Measurements from ENCODE around the gene RANBP3L.
A peak's percentile ranks its signal among the peaks of the same experiment; 100 is the strongest.

The RANBP3L gene

GRCh38 chr5:36240779-36241630 lies 60.7 kb downstream of the RANBP3L start:
- peak; percentile 60 for DNase-seq (ENCODE audit: low spot score)
- peak overlapping the region; percentile 91 for H3K27ac ChIP-seq
- ChIA-PET CTCF (interaction anchor here (0.5 to 1.8 kb wide), 9 partner anchors 13 to 1585 kb away, joined by 3 to 13 read pairs (median 3); no protein-coding TSS in a partner anchor), POLR2A (ENCODE audit: low non-redundant PET) (interaction anchor here (0.6 kb wide), 1 partner anchor 146 kb away, joined by 3 read pairs; no protein-coding TSS in a partner anchor)
- TF ChIP-seq CTCF (conservative IDR thresholded peaks at IDR 0.05; ENCODE audit: low read depth): no peak

GRCh38 chr5:36239370-36240293 lies 62.1 kb downstream of the RANBP3L start:
- no peak overlapping the region for H3K27ac ChIP-seq
- POLR2A ChIA-PET (ENCODE audit: low non-redundant PET): no interaction called here
- no peak for TF ChIP-seq CTCF (conservative IDR thresholded peaks at IDR 0.05; ENCODE audit: low read depth)
- DNase-seq (ENCODE audit: low spot score): no peak
- CTCF ChIA-PET: interaction anchor here (1.0 kb wide), 1 partner anchor 384 kb away, joined by 3 read pairs; no protein-coding TSS in a partner anchor

- ChIA-PET CTCF (no interaction called here), POLR2A (ENCODE audit: low non-redundant PET) (no interaction called here)
- no peak for TF ChIP-seq CTCF (conservative IDR thresholded peaks at IDR 0.05; ENCODE audit: low read depth)
- no peak overlapping the region for H3K27ac ChIP-seq
- no peak for DNase-seq (ENCODE audit: low spot score)
Observed at GRCh38 chr5:36238502-36239295, 63.0 kb downstream of the RANBP3L start.

GRCh38 chr5:36237751-36238150 lies 64.0 kb downstream of the RANBP3L start:
- ChIA-PET POLR2A (ENCODE audit: low non-redundant PET) (no interaction called here), CTCF (no interaction called here)
- TF ChIP-seq CTCF (conservative IDR thresholded peaks at IDR 0.05; ENCODE audit: low read depth): no peak
- no peak for DNase-seq (ENCODE audit: low spot score)
- no peak overlapping the region for H3K27ac ChIP-seq

- ChIA-PET CTCF (no interaction called here), POLR2A (ENCODE audit: low non-redundant PET) (no interaction called here)
- no peak overlapping the region for H3K27ac ChIP-seq
- TF ChIP-seq CTCF (conservative IDR thresholded peaks at IDR 0.05; ENCODE audit: low read depth): no peak
- no peak for DNase-seq (ENCODE audit: low spot score)
Observed at GRCh38 chr5:36236801-36237200, 64.9 kb downstream of the RANBP3L start.

GRCh38 chr5:36232533-36232932 lies 69.2 kb downstream of the RANBP3L start:
- no peak for TF ChIP-seq CTCF (conservative IDR thresholded peaks at IDR 0.05; ENCODE audit: low read depth)
- DNase-seq (ENCODE audit: low spot score): no peak
- no peak overlapping the region for H3K27ac ChIP-seq
- ChIA-PET POLR2A (ENCODE audit: low non-redundant PET) (no interaction called here), CTCF (no interaction called here)

All from RWPE1 (cell line).